Hepatic stellate cell (primary cell): ENCODE measurements around the gene TMEM235.

Experiments
- DNase-seq: peaks from one replicate; pipeline ENCODE4 v3.0.0; 2011; ENCODE audit warnings: low spot score

TMEM235 gene

DNA sequence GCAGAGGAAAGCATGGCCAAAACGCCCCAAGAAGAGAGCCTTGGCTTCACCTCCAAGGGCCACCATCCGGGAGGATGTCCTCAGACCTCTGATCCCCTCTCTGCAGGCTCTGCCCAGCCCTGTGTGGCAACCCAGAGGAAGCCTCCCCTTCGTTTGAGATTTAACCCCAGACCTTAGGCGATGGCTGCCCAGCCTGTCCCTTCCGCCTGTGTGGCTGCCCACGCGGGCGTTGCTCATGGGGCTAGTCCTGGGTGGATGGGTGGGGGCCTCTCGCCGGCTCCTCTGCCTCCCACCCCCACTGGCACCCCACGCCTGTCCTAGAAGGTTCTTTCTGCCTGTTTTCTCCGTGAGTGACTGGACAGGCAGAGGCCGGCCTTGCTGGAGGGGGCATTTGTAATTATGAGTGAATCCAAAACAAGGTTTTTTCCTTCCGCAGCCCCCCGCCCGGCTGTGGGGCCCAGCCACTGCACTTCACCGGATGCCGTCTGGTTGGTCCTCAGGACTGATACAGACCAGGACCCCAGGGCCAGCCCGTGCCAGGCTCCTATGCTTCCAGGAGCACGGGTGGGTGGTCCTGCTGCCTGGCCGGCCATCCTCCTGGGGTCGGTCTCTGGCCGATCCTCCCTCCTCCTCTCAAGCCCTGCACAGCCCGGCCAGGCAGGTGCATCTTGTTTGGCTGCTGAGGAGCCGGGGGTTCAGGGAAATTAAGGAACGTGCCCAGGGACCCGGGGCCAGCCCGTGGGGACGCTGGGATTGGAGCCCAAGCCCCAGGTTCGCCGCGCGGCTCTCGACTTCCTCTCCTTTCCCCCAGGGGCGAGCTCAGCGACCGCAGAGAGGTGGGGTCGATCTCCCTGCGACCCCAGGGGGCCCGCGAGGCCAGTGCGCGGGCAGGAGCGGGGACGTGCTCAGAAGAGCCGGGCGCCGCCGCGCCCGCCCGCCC, at the start of gene TMEM235:
Gene TMEM235 (plus strand): TSS at position 636 of the 940 bp plus-strand sequence. CDS start 393 bp downstream, outside the sequence.
- DNase-seq, result no peak

GRCh38 chr17:78182504-78182903, 48.9 kb upstream of the TMEM235 start:
- no peak for DNase-seq

DNA sequence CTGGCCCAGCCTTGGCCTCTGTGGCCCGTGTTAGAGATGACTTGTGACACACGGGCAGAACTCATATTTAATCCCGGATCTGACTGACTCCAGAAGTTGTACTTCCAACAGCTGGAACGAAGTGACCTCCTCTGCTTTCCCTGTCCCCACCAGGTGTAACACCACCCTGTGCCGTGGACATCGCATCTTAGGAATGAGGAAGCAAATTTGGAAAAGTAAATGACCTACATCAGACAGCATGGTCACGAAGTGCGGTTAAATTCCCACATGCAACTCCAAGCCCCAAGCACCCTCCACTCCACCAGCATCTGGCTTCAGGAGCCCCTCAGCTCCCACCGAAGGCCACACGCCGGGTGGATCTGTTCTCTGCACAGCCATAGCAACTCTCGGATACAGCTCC, 47.5 kb upstream of the TMEM235 start:
- no peak for DNase-seq

DNA sequence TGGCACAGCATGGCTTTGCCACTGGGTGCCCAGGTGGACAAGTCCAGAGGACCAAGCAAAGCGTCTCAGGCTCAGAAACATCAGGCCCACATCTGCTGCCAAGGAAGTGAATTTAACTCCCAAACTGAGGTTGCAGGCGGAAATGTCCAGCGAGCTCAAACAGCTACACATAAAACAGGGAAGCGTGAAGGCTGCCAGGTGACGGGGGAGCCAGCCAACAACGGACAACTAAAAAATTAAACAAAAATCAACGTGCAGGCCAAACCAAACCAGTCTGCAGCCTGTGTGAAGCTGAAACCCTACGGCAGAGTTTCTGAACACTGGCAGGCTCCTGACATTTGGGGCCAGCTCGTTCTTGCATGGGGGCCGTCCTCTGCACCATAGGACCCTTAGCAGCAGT, 47.1 kb upstream of the TMEM235 start:
- DNase-seq, result no peak

DNA sequence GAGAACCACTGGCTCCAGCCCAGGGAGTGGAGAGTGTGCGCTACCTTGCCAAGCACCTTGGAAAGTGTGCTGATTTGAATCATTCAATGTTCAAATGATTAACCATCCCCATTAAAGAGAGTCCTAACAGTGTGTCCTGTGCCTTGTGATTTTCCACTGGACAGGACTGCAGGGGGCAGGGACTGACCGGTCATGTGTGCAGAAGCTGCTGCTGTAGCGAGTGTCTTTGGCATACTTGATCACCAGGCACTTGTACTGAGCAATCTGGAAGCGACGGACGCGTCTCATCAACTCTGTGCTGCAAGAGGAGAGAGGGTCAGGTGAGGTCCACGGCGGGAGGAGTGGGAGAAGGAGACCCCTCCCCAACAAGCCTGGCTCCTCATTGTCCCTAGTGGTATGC, 46.6 kb upstream of the TMEM235 start:
- DNase-seq, result no peak

DNA sequence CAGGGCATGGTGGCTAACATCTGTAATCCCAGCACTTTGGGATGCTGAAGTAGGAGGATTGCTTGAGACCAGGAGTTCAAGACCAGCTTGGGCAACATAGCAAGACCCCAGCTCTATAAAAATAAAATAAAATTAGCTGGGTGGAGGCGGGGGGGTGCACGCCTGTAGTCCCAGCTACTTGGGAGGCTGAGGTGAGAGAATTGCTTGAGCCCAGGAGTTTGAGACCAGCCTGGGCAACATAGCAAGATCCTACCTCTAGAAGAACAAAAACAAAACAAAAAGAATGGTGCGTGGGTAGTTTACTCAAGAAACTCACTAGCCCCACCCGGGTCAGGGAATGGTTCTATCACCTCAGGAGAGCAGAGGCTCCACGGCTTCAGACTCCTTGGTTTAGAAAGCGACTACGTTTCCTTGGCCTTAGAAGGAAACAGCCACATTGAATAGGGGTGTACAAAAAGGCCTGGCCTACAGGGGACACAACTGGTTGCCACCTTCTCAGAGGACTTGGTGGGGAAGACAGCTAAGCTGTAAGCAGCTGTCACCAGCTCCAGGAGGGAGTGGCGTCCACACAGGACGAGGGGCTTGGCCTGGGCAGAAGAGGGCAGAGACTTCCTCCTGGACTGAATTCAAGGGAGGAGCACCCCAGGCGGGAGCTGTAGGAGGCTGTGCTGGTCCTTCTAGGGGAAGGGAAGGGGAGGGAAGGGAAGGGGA, 45.3 kb upstream of the TMEM235 start:
- no peak for DNase-seq

- DNase-seq, result peak; percentile 100
These were observed 44.5 kb upstream of the TMEM235 start, which contains the start of the genes AFMID and TK1 for GRCh38 chr17:78186692-78187595. Gene AFMID, plus strand, starts transcription at chr17:78187362. Its CDS starts 9 bp downstream, at chr17:78187371. Gene TK1, minus strand, starts transcription at chr17:78187052. Its CDS starts 58 bp downstream, at chr17:78186994.

GRCh38 chr17:78196716-78197115, 34.7 kb upstream of the TMEM235 start:
- DNase-seq, result no peak

DNA sequence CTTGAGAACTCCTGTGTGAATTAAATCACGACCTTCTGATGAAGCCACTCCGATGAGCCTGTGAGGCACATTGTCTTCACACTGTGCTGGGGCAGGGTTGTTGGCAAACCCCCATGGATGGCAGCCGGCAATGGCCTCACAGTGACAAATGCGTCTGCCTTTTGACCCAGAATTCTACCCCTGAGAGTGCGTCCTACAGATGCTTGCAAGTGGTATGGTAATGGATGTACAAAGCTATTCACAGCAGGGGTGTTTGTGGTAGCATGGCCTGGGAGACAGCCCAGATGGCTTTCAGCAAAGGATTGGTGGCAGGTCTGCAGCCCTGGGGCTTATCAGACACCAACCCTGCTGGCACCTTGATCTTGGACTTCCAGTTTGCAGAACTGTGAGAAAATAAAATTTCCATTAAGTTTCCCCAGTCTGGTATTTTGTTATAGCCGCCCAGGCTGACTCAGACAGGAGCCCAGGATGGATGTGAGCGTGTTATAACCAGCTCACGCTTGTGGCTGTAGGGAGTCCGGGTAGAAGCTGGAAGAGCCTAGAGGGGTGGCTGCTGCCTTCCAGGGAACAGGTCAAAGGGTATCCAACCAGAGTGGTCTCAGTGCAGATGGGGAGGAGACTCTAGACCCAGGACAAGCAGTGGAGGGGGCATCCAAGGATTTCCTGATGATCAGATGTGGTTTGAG, 34.1 kb upstream of the TMEM235 start:
- DNase-seq, result no peak

GRCh38 chr17:78200451-78200850, 31.0 kb upstream of the TMEM235 start:
- DNase-seq, result no peak

DNA sequence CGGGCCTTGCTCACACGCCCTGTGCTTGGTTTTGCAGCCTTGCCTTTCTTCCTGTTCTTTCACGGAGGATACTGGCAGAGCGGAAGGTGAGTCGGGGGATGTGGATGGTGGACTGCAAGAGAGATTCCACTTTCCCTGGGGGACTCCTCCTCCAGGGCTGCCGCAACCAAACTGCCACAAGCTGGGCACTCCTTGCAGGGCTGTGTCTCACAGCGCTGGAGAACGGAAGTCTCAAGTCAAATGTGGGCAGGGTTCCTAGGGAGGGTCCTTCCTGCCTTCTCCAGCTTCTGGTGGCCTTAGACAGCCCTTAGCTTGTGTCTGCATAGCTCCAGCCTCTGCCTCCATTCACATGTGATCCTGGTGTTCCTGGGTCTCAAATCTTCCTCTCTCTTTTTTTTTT, 28.8 kb upstream of the TMEM235 start:
- DNase-seq, result no peak

- no peak for DNase-seq
These were observed 26.9 kb upstream of the TMEM235 start for GRCh38 chr17:78204387-78205123.

DNA sequence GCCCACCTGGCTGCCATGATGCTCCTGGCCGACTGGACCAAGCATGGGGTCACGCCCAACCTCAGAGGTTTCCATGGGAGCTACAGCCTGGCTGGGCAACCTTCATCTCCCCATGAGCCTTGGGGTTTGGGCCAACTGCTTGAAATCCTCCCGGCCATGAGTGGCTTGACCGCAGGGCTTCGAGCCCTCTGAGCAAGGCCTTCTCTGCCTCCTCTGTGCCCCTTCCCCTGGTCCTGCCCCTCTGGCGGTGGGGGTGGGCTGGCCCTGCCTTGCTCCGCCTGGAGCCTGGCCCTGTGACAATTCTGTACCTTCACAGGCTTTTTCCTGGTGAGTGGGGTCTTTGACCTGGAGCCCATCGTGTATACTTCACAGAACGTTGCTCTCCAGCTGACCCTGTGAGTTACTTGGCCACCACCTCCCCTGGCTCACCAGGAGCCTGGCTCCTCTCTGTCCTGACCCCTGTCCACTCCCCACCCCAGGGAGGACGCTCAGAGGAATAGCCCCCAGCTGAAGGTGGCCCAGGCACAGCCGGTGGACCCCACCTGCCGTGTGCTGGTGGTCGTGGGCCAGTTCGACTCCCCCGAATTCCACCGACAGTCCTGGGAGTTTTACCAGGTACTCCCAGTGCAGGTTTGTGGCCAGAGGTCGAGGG, 26.2 kb upstream of the TMEM235 start:
- DNase-seq, result no peak

DNA sequence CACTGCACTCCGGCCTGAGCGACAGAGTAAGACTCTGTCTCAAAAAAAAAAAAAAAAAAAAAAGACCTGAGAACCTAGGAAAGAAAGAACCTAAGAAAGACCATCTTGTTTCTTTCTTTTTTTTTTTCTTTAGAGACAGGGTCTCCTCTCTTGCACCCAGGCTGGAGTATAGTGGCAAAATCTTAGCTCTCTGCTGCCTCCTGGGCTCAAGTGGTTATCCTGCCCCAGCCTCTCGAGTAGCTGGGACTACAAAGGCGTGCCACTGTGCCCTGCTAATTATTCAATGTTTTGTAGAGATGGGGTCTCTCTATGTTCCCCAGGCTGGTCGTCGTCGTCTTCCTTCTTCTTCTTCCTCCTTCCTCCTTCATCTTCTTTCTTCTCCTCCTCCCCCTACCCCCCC, 25.1 kb upstream of the TMEM235 start:
- no peak for DNase-seq

- no peak for DNase-seq
These were observed 22.9 kb upstream of the TMEM235 start for GRCh38 chr17:78208486-78208885.

- DNase-seq, result no peak
These were observed 21.3 kb upstream of the TMEM235 start for GRCh38 chr17:78210111-78210510.

DNA sequence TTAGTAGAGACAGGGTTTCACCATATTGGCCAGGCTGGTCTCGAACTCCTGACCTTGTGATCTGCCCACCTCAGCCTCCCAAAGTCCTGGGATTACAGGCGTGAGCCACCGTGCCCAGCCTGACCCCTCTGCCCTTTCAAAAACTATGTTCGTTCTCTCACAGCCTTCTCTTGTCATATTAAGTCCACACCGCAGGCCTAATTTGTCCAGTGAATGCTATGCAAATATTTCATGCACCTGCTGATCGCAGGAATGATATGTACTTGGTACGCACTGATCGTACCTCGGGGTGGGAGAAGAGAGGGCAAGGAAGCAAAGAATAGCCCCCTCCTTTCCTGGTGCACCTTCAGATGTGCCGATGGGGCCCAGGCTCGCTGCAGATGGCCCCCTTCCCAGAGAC, 20.4 kb upstream of the TMEM235 start:
- DNase-seq, result no peak

DNA sequence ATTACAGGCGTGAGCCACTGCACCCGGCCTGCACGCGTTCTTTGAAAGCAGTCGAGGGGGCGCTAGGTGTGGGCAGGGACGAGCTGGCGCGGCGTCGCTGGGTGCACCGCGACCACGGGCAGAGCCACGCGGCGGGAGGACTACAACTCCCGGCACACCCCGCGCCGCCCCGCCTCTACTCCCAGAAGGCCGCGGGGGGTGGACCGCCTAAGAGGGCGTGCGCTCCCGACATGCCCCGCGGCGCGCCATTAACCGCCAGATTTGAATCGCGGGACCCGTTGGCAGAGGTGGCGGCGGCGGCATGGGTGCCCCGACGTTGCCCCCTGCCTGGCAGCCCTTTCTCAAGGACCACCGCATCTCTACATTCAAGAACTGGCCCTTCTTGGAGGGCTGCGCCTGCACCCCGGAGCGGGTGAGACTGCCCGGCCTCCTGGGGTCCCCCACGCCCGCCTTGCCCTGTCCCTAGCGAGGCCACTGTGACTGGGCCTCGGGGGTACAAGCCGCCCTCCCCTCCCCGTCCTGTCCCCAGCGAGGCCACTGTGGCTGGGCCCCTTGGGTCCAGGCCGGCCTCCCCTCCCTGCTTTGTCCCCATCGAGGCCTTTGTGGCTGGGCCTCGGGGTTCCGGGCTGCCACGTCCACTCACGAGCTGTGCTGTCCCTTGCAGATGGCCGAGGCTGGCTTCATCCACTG, 17.3 kb upstream of the TMEM235 start, which contains the start of gene BIRC5:
Gene BIRC5 (plus strand): TSS at position 238 of the 690 bp plus-strand sequence. CDS start 64 bp downstream, at position 302.
- peak; percentile 95 for DNase-seq

- no peak for DNase-seq
These were observed 16.7 kb upstream of the TMEM235 start for GRCh38 chr17:78214706-78215061.
